ENCODE results near the gene INTS6L.
"Not testable (repeated sequence)": the region's sequence is repeated elsewhere in the genome, so short reads cannot be mapped to it uniquely, and the experiment has no call there.

INTS6L gene

GRCh38 chrX:135624408-135625204 is 104.1 kb downstream of the INTS6L start:
- DNase-seq (ENCODE audit: low read depth), result not testable (repeated sequence)

- DNase-seq (ENCODE audit: low read depth), result no peak
Measured at GRCh38 chrX:135625995-135626394, 105.5 kb downstream of the INTS6L start.

- DNase-seq (ENCODE audit: low read depth), result no peak
Measured at GRCh38 chrX:135629342-135629741, 108.9 kb downstream of the INTS6L start.
